Stimulated activated CD8-positive, alpha-beta memory T cell treated with anti-CD3 and anti-CD28 coated beads, Interleukin-2, amount 100 ng/mL, for 1 hour (primary cell): ENCODE results near the gene SEZ6L.

Experiments
- DNase-seq, 2 donors: peaks; one replicate each; pipeline ENCODE4 v3.0.0-alpha.2; 2020; ENCODE audit warnings: low read depth in 2 of 2

Gene SEZ6L

DNA sequence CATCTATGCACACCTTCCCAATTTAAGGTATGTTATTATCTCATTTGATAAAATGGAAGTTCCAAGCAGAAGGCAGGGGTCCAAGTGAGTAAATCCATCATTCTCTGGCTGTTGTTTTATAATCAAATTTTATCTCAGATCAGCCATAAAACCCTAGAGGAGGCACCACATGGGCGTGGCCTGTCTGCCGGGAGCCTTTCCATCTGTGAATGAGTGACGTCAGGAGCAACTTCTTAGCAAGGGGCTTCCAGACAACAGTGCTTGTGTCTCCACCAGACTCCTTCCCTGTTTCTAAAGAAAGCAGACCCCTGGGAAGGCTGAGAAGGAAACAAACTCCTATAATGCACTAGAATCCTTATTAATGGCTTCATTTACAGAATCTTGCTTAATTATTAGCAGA is 13.5 kb downstream of the SEZ6L start:
- DNase-seq, result no peak

DNA sequence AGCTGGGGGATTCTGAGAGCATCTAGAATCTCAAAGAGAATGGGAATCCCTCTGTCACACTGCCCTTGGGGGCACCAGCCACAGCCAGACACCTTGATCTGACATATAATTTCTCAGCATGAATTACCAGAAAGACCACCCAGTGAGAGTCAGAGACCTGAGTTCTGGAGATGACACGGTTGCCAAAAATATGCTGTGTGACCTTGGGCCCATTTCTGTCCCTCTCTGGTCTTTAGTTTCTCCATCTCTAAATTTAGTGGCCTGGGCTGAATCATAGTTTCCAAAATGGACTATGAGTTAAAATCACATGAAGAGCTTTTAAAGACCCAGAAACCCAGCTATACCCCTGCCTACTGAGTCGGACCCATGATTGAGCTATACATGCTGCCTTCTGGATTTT is 15.9 kb downstream of the SEZ6L start:
- no peak for DNase-seq

DNA sequence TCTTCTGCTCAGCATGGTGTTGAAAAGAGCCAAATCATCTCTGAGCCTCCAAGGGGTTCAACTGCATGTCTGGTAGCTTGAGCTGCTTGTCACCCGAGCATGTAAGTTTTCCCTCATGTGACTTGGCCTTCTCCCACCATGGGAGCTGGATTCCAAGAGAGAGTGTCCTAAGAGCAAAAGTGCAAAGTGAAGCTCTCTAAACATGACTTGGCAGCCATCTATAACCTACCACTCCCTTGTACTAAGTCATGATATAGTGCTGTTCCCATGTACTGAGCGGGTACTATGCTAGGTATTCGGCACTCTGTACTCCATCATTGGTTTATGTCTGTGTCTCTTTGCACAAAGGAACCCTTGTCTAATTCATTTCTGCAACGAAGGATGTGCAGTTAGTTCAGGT is 19.1 kb downstream of the SEZ6L start:
- DNase-seq, result no peak

DNA sequence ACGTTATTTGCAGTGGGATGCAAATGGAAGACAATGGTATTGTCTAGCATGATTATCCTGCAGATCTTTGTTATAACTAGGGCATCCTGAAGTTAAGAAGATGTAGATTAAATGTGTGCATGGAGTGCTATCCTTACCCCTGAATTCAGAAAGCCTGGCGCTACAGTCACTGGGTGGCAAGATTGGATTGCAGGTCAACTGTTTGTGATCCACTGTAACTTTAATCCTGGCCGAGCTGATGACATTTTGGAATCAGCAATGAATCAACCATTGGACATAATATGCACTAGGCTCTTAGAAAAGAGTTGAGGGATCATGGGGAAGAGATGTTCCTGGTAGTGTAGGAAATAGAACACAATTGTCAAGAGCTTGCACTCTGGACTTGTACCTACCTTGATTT is 25.1 kb downstream of the SEZ6L start:
- no peak for DNase-seq

- DNase-seq, result no peak
Measured at GRCh38 chr22:26194877-26195276, 25.6 kb downstream of the SEZ6L start.

- DNase-seq, result no peak
Measured at GRCh38 chr22:26196657-26197056, 27.4 kb downstream of the SEZ6L start.

DNA sequence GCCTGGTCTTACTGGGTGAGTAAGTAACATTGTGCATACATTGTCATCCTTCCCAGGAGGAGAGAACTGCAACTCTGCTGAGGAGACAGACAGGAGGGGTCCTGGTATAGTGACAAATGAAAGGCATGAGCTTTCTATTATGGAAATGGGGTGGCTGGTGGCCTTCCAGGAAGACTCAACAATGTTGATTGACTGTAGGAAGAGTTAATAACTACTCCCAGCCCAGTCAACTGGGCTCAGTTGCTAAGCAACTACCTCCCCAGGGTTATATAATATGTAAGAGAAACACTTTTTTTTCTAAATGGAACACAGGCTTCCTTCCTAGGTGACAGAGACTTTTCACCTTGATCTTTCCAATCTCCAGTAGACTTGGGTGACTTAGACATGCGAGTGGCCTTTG is 28.2 kb downstream of the SEZ6L start:
- DNase-seq, result no peak

DNA sequence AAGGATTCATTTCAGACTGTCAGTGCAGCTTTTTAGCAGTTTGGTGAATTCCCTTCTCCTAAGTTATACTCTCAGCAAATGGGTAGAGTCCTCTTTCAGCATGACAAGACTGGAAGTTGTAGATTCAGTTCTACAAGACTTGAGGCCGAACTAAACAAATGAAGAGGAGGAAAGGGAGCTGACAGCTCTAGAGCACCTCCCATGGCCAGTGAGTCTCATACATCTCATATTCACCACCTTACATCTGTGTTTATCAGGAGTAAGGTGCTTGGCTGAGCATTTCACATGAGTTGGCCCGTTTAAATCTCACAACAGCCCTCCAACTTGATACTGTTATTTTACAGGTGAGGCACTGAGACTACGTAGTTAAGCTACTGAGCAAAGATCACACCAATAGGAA is 30.4 kb downstream of the SEZ6L start:
- no peak for DNase-seq

DNA sequence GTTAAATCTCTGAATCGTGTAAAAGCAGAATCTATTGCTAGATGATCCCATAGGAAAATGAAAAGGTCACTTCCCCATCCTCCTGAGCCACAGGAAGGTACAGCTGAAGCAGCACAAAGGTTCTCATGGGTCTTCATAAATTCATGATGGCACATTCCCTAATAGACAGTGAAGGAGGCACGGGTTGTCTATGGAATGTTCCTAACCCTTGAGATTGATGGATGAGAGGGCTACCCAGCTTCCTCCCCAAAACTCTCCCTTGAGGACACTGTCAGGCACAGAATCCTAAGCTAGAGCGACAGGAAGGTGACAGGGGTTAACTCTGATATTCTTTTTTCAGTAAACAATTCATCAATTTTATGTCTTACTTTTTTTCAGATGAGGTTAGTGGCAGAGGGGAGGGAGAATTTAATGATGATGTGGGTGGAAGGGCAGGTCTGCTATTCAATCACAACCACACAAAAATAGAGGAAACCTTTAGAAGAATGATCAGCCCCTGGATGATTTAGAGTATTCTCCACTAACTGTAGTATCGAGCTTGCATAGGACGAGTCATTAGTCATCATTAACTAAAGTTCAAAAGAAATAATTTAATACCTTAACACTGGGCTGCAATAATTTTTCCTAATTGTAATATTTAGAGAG is 33.1 kb downstream of the SEZ6L start:
- DNase-seq, result no peak

DNA sequence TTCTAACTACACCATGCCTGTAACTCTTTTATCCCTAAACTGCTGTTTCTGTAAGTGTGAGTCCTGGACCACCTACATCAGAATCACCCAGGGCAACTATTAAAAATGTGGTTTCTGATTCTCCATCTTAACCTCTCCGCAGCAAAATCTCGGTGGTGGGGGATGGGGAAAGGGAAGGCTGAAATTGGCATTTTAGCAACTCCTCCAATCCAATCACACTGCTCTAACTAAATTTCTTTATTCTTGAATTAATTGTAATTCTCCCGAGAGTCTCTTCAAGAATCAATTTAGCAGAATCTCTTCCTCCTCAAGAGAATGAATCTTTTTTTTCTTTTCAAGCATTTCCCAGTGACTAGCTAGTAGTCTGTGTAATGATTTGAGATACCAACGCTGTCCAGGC is 36.2 kb downstream of the SEZ6L start:
- no peak for DNase-seq

DNA sequence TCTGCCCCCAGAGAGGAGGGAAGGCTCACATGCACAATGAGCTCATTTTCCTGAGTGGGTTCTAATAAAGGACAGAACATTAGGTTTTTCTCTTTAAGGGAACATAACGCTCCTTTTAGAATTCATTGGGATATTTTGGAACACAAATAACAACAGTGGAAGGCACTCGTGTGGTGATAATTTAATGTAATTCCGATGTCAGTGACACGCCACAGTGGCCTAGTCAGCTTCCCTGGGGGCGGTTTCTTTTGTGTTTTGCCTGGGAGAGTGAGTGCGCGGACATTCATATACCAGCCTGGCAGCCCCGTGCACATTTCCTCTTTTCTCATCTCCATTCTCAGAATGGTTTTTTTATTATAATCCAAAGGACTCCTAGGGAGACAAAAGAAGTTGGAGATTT is 41.1 kb downstream of the SEZ6L start:
- no peak for DNase-seq

GRCh38 chr22:26213826-26214225 is 44.6 kb downstream of the SEZ6L start:
- no peak for DNase-seq

GRCh38 chr22:26214466-26214865 is 45.2 kb downstream of the SEZ6L start:
- no peak for DNase-seq

DNA sequence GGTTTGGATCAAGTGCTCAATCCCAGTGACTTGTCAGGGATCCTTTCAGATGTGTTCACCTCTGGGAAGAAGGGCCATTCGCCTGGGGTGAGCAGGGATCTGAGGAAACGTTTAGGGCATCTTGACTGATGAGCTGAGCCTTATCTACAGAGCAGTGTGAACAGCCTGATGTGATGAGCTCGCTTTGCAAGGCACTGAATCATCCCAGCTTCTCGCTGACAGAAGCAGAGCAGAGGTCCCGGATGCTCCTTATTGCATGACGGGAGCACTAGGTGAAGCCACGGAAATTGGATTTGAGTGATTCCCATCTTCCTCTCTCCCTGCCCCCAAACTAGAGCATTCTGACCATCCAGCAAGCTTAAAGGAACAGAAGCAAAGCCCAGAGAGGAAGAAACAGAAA is 46.5 kb downstream of the SEZ6L start:
- no peak for DNase-seq

GRCh38 chr22:26225207-26225606 is 55.9 kb downstream of the SEZ6L start:
- no peak for DNase-seq

GRCh38 chr22:26226538-26227297 is 57.5 kb downstream of the SEZ6L start:
- no peak for DNase-seq

DNA sequence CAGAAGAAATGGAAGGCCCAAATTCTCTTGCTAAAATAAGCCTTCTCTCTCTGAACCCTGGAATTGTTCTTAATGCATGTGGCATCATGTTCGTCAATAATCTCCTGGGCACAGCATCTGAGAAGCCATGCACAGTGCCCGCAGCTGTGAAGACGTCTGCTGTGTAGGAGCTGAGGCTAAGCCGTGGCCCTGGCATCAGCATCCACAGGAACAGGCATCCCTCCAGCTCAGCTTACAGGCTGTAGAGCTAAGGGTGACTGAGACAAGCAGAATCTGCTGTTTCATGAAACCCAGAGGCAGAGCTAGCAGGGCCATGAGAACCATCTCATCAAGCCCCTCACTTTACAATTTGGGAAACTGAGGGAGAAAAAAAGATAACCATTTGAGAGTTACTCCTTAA is 60.6 kb downstream of the SEZ6L start:
- no peak for DNase-seq

DNA sequence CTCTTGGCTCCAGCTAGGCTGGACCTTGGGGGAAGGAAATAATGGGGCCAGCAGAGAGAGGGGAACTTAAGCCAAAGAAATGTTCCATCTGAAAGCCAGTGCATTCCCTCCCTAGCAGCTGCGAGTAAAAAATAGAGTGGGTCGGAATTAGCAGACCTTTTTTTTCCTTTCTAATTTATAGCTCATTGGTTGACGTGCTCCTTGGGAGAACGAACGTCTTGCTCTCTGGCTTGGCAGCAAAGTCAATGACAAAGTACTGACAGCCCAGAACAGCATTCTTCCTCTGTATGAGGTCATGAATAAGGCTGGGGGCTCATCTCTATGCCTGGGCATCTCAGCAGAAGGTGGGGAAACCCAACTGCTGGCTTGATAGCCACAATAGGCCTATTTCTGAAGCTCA is 65.0 kb downstream of the SEZ6L start:
- DNase-seq, result no peak

- DNase-seq, result no peak
Measured at GRCh38 chr22:26235792-26236487, 66.7 kb downstream of the SEZ6L start.

DNA sequence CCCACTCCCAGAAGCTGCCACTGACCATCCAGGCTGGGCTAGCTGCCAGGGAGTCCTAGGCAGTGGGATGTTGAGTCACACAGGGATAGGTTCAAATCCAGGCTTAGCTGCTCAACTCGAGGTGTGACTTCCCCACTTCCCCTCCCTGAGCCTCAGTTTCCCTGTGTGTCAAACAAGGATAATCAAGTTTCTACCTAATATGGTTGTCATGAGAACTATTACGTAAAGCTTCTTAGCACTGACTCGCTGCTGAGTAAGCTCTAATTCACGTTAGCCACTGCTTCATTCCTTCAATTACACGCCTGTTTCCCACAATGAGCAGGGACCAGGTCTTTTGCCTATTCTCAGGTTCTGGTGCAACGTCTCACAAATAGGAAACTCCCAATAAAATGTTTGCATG is 67.7 kb downstream of the SEZ6L start:
- no peak for DNase-seq

DNA sequence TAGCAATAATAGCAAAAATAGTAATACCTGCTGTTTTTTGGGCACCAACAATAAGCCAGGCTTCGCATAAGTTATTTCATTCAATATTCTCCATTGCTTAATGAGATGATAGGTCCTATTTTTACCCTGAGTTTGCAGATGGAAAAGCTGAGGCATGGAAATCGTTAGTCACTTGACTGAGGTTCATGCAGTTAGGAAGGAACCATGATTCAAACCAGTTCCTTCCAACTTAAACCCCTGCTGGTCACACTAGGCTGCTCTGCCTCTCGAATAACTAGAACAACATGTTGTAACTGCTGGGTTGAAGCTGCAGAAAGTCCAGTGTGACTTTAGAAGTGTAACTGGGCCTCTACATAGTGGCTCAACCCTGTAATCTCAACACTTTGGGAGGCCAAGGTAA is 69.3 kb downstream of the SEZ6L start:
- DNase-seq, result no peak

GRCh38 chr22:26239581-26239980 is 70.3 kb downstream of the SEZ6L start:
- no peak for DNase-seq

- no peak for DNase-seq
Measured at GRCh38 chr22:26241361-26241760, 72.1 kb downstream of the SEZ6L start.
